Upper lobe of right lung (tissue), 1 donor: ENCODE data around the gene CDH4. TPM values are rescaled to one million over a fixed set of nuclear protein-coding genes. Genes with fewer than 3 reads are reported as not detected.
"Not testable (repeated sequence)": the region's sequence is repeated elsewhere in the genome, so short reads cannot be mapped to it uniquely, and the experiment has no call there.

Experiments
- ATAC-seq: fragments of 200-7000 bp; cut with Tn5 transposase; one replicate; pipeline ENCODE4 v1.9.1; 2020; ENCODE audit warnings: mild to moderate bottlenecking, moderate library complexity
- DNase-seq: peaks from one replicate; pipeline ENCODE4 v3.0.0-alpha.2; 2020
- H3K27ac ChIP-seq: fragments of 200-600 bp; one replicate; pipeline ENCODE4 v1.8.0; 2022
- H3K27me3 ChIP-seq: fragments of 200-600 bp; one replicate; pipeline ENCODE4 v1.8.0; 2022; ENCODE audit warnings: mild to moderate bottlenecking
- H3K36me3 ChIP-seq: fragments of 200-600 bp; one replicate; pipeline ENCODE4 v1.8.0; 2022
- H3K4me1 ChIP-seq: fragments of 200-600 bp; one replicate; pipeline ENCODE4 v1.8.0; 2022
- H3K4me3 ChIP-seq: fragments of 200-600 bp; one replicate; pipeline ENCODE4 v1.8.0; 2022; ENCODE audit warnings: mild to moderate bottlenecking
- H3K9me3 ChIP-seq: fragments of 200-600 bp; one replicate; pipeline ENCODE4 v1.8.0; 2022
- CTCF ChIP-seq: fragments of 200-600 bp; IDR thresholded peaks from one replicate; pipeline ENCODE4 v1.8.0; 2022; ENCODE audit warnings: antibody characterized with exemption
- intact Hi-C: fragments of 100-400 bp; cut with DNase I; formaldehyde crosslinking; loops from one replicate; pipeline ENCODE4 v1.11.0; 2022
- total RNA-seq: library from RNA; stranded (reverse); fragmentation: NEBNext Ultra II Directional; extraction: Animal tissue kit (Norgen Biotek cat#: 25700); gene quantifications from one replicate; pipeline ENCODE4 v1.2.1, GENCODE V29; 2021
- donor health status: DM: no; HTN: yes; CAD: no; lungs with severe emphysema.

Gene CDH4
- total RNA-seq, 1 donor from 2014 or later, result 0.23 TPM

DNA sequence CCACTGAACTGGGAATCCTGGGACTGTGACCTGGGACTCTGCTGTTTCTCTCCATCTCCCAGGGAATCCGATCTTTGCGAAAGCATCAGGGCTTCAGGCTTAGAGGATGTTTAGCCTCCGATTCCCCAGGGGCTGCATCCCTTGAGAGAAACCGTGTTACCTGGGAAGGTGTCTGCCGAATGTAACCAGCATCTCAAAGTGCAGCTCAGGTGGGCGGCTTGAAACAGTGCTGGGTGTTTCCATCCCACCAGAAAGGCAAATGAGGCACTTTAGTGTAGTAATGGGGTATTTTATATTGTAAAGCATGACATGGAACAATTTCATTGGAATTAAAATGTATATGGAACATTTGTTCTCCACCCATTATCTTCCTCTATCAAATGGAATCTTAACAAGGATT lies 15.2 kb downstream of the CDH4 start:
- Histone ChIP-seq H3K27me3 (peaks cover 8% of the 10 kb centered on the region), H3K4me1 (no peaks in the 10 kb centered on the region), H3K4me3 (no peak overlapping the region), H3K27ac (no peak overlapping the region), H3K9me3 (no peaks in the 10 kb centered on the region), H3K36me3 (no peaks in the 10 kb centered on the region)
- ATAC-seq, result no peak
- intact Hi-C loops, result no loop called here
- no peak for TF ChIP-seq CTCF
- DNase-seq, result no peak

GRCh38 chr20:61268024-61268423 lies 16.0 kb downstream of the CDH4 start:
- H3K27ac ChIP-seq, result no peak overlapping the region
- ATAC-seq, result no peak

GRCh38 chr20:61271312-61272231 lies 19.5 kb downstream of the CDH4 start:
- no peak for TF ChIP-seq CTCF
- intact Hi-C loops, result no loop called here
- Histone ChIP-seq H3K4me1 (no peaks in the 10 kb centered on the region), H3K27ac (no peak overlapping the region), H3K27me3 (peaks cover under 1% of the 10 kb centered on the region), H3K9me3 (no peaks in the 10 kb centered on the region), H3K4me3 (no peak overlapping the region), H3K36me3 (no peaks in the 10 kb centered on the region)
- DNase-seq, result no peak
- no peak for ATAC-seq

More at GRCh38 chr20:61268024-61268423, 16.0 kb downstream of the CDH4 start:
- intact Hi-C loops, result no loop called here
- no peaks in the 10 kb centered on the region for H3K36me3 ChIP-seq
- peaks cover 8% of the 10 kb centered on the region for H3K27me3 ChIP-seq
- no peak overlapping the region for H3K4me3 ChIP-seq
- no peaks in the 10 kb centered on the region for H3K9me3 ChIP-seq
- no peak for TF ChIP-seq CTCF
- no peak for DNase-seq
- H3K4me1 ChIP-seq, result no peaks in the 10 kb centered on the region

DNA sequence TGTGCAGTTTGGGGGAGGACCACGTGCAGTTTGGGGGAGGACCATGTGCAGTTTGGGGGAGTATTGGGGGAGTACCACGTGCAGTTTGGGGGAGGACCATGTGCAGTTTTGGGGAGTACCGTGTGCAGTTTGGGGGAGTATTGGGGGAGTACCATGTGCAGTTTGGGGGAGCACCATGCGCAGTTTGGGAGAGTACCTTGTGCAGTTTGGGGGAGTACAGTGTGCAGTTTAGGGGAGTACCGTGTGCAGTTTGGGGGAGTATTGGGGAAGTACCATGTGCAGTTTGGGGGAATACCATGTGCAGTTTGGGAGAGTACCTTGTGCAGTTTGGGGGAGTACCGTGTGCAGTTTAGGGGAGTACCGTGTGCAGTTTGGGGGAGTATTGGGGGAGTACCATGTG lies 21.0 kb downstream of the CDH4 start:
- H3K36me3 ChIP-seq, ATAC-seq, DNase-seq, H3K4me3 ChIP-seq, H3K27ac ChIP-seq, H3K9me3 ChIP-seq, H3K27me3 ChIP-seq, H3K4me1 ChIP-seq, intact Hi-C loops: not testable (repeated sequence)

GRCh38 chr20:61273666-61274065 lies 21.6 kb downstream of the CDH4 start:
- H3K4me1 ChIP-seq, H3K9me3 ChIP-seq, ATAC-seq, H3K27ac ChIP-seq, H3K4me3 ChIP-seq, DNase-seq, H3K27me3 ChIP-seq, H3K36me3 ChIP-seq, intact Hi-C loops: not testable (repeated sequence)

DNA sequence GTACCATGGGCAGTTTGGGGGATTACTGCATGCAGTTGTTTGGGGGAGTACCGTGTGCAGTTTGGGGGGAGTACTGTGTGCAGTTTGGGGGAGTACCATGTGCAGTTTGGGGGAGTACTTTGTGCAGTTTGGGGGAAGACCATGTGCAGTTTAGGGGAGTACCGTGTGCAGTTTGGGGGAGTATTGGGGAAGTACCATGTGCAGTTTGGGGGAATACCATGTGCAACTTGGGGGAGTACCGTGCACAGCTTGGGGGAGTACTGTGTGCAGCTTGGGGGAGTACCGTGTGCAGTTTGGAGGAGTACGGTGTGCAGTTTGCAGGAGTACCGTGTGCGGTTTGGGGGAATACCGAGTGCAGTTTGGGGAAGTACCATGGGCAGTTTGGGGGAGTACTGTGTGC lies 22.3 kb downstream of the CDH4 start:
- Histone ChIP-seq H3K4me3 (no peak overlapping the region), H3K27me3 (peaks cover 10% of the 10 kb centered on the region), H3K4me1 (no peaks in the 10 kb centered on the region), H3K27ac (no peak overlapping the region), H3K9me3 (no peaks in the 10 kb centered on the region), H3K36me3 (no peaks in the 10 kb centered on the region)
- ATAC-seq (no peak), DNase-seq (no peak)
- no peak for TF ChIP-seq CTCF
- intact Hi-C loops, result no loop called here
